Brain microvascular endothelial cell (primary cell): ENCODE measurements around the gene DENND1A.
"Not testable (repeated sequence)": the region's sequence is repeated elsewhere in the genome, so short reads cannot be mapped to it uniquely, and the experiment has no call there.

Experiments used
- DNase-seq: peaks from one replicate; pipeline ENCODE4 v3.0.0-alpha.2; 2020
- H3K27ac ChIP-seq: fragments of 250-450 bp; sonication (Bioruptor Pico); 2 replicates; pipeline ENCODE4 v1.5.1; 2020; ENCODE audit warnings: mild to moderate bottlenecking, moderate library complexity
- H3K27me3 ChIP-seq: fragments of 250-450 bp; sonication (Bioruptor Pico); replicated peaks from 2 replicates; pipeline ENCODE4 v1.5.1; 2020; ENCODE audit warnings: mild to moderate bottlenecking
- H3K36me3 ChIP-seq: fragments of 250-450 bp; sonication (Bioruptor Pico); replicated peaks from 2 replicates; pipeline ENCODE4 v1.5.1; 2020; ENCODE audit warnings: mild to moderate bottlenecking
- H3K4me3 ChIP-seq: 2 replicates; pipeline ENCODE4 v1.5.1; 2011; ENCODE audit warnings: low read depth, mild to moderate bottlenecking, control low read depth, low read length, moderate library complexity
- in situ Hi-C: cut with HindIII; loops from 2 replicates; pipeline ENCODE4 v1.10.0; 2017; ENCODE audit warnings: low sequenced_read_pairs, low pct_ligation_motif_present
- TF ChIP-seq, protein P1 (sequence below): IDR thresholded peaks from 2 replicates; pipeline ENCODE4 v1.5.1; 2011; ENCODE audit warnings: low read depth, mild to moderate bottlenecking, moderate library complexity, low read length, control low read depth, inconsistent platforms; ENCODE audit errors: missing control alignments

DENND1A gene

GRCh38 chr9:123400926-123401503 is 528.9 kb downstream of the DENND1A start:
- in situ Hi-C loops: no loop called here
- H3K36me3 ChIP-seq: no peaks in the 10 kb centered on the region
- TF ChIP-seq, protein P1, sequence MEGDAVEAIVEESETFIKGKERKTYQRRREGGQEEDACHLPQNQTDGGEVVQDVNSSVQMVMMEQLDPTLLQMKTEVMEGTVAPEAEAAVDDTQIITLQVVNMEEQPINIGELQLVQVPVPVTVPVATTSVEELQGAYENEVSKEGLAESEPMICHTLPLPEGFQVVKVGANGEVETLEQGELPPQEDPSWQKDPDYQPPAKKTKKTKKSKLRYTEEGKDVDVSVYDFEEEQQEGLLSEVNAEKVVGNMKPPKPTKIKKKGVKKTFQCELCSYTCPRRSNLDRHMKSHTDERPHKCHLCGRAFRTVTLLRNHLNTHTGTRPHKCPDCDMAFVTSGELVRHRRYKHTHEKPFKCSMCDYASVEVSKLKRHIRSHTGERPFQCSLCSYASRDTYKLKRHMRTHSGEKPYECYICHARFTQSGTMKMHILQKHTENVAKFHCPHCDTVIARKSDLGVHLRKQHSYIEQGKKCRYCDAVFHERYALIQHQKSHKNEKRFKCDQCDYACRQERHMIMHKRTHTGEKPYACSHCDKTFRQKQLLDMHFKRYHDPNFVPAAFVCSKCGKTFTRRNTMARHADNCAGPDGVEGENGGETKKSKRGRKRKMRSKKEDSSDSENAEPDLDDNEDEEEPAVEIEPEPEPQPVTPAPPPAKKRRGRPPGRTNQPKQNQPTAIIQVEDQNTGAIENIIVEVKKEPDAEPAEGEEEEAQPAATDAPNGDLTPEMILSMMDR: no peak
- DNase-seq: no peak
- no peak overlapping the region for H3K4me3 ChIP-seq
- no peaks in the 10 kb centered on the region for H3K27me3 ChIP-seq
- H3K27ac ChIP-seq: no peak overlapping the region

DNA sequence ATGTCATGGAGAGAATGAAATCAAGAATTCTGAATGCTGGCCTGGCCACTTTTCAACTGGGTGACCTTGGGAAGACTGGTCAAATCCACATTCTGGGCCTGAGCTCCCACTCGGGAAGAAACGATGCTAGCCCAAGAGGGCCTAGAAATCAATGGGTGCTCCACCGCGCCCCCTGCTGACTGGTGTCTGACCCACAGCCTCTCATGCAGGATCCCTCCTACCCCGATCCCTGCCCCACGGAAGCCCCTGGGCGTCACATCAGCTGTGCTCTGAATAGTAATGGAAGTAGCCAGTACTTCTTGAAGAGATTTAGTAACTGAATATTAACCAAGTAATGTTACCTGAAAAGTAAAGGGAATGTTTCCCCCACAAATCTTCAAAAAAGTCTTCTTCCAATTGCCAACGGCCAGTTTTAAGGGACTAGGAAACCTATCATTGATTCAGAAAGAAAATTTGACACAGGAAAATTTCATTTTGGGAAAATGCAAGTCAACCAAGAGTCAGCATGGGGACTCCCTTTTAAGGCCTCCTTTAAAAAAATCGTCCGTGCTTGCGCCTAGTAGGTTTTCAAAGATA is 530.0 kb downstream of the DENND1A start:
- DNase-seq: no peak
- Histone ChIP-seq H3K4me3 (no peak overlapping the region), H3K27me3 (no peaks in the 10 kb centered on the region), H3K27ac (no peak overlapping the region), H3K36me3 (no peaks in the 10 kb centered on the region)
- in situ Hi-C loops: no loop called here
- TF ChIP-seq, protein P1: peak; percentile 75

DNA sequence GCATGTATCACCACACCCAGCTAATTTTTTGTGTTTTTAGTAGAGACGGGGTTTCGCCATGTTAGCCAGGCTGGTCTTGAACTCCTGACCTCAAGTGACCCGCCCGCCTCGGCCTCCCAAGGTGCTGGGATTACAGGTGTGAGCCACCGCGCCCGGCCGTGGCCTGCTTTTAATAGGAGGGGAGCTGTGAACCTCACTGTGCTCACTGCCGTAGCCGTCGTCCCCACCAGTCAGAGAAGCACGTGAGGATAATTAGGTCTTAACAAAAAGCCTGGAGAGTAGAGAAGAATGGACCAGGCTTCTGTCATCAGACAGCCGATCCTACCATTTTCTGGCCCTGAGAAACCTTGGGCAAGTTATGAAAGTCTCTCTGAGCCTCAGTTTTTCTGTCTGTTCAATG is 531.0 kb downstream of the DENND1A start:
- in situ Hi-C loops, H3K4me3 ChIP-seq, DNase-seq, H3K27ac ChIP-seq, H3K36me3 ChIP-seq, H3K27me3 ChIP-seq: not testable (repeated sequence)

GRCh38 chr9:123397975-123398374 is 532.0 kb downstream of the DENND1A start:
- DNase-seq: no peak
- Histone ChIP-seq H3K4me3 (no peak overlapping the region), H3K27me3 (no peaks in the 10 kb centered on the region), H3K27ac (no peak overlapping the region), H3K36me3 (no peaks in the 10 kb centered on the region)
- in situ Hi-C loops: no loop called here
- TF ChIP-seq, protein P1: no peak

DNA sequence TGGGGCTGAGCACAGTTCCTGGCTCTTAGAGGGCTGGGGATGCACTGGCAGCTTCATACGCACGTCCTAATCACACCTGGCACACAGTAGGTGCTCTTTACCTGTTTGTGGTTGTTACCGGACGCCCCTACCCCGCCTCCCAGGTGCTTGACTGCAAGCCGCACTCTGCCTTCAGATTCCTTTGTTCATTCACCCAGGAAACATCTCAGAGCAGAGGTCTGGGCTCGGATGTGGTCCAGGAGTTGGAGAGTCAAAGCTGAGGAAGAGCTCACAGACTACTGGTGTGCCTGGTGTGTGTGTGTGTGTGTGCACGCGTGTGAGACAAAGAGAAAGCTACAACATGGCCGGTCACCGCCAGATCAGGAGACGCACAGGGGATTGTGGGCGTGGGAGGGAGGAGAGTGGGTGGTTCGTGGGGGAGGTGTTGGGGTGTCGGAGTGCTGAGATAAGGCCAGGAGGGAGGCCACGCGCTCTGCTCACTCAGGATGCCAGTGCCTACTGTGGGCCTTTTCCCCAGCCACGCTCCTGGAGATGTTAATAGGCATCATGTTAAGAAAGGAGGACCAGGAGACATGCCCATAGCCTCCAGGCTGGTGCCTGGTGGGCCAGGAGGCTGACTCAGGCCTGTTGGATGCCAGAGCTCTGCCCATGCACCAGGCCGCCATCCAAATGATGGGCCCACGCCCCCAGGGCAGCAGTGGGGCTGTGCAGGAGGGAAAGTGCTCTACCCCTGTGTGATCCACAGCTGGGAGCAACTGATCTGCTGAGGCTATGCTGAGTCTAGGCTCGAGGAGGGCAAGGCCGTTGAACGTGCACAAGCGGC is 534.0 kb downstream of the DENND1A start:
- H3K36me3 ChIP-seq: no peaks in the 10 kb centered on the region
- in situ Hi-C loops: no loop called here
- DNase-seq: no peak
- no peak overlapping the region for H3K4me3 ChIP-seq
- H3K27ac ChIP-seq: no peak overlapping the region
- TF ChIP-seq, protein P1: no peak
- H3K27me3 ChIP-seq: no peaks in the 10 kb centered on the region

DNA sequence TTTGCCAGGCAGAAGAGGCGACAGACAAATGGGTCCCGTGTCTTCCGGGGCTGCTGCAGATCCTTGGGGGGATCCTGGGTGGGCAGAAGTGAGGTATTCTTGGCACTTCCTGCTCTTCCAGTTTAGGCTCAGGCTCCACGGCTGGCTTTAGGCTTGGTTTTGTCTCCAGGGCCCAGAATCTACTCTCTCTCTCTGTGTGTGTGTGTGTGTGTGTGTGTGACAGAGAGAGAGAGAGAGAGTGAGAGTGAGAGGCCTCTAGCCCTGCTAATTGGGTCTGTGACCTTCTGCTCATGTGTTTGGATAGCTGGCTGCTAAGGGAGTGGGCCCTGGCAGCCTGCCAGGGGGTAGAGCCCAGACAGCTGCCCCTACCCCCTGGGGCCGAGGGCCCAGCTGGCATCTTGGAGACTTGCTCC is 534.6 kb downstream of the DENND1A start:
- TF ChIP-seq, protein P1: no peak
- Histone ChIP-seq H3K36me3 (no peaks in the 10 kb centered on the region), H3K27ac (no peak overlapping the region), H3K4me3 (no peak overlapping the region), H3K27me3 (no peaks in the 10 kb centered on the region)
- no peak for DNase-seq
- in situ Hi-C loops: no loop called here
